Esophagus muscularis mucosa (tissue), 4 donors: Measurements from ENCODE around the gene KDM3B.

Experiments used
- EP300 ChIP-seq: sonication (generic); formaldehyde crosslinking; IDR thresholded peaks from one replicate; pipeline ENCODE4 v1.6.1; 2017; ENCODE audit warnings: antibody characterized with exemption
- POLR2A ChIP-seq: fragments of 450-650 bp; IDR thresholded peaks from one replicate; pipeline ENCODE4 v1.6.1; 2017; ENCODE audit warnings: antibody characterized with exemption, moderate library complexity, mild to moderate bottlenecking, low read depth
- TF ChIP-seq, protein P1 (sequence below), 3 experiments: fragments of 200-600 bp in 2 of 3; fragments of 450-650 bp in 1 of 3; sonication (generic) in 2 of 3; IDR thresholded peaks; one replicate each; pipeline ENCODE4 v1.5.1; 2017 to 2019; ENCODE audit warnings: antibody characterized with exemption in 3 of 3, mild to moderate bottlenecking in 2 of 3, moderate library complexity in 1 of 3

- TF ChIP-seq, protein P1, sequence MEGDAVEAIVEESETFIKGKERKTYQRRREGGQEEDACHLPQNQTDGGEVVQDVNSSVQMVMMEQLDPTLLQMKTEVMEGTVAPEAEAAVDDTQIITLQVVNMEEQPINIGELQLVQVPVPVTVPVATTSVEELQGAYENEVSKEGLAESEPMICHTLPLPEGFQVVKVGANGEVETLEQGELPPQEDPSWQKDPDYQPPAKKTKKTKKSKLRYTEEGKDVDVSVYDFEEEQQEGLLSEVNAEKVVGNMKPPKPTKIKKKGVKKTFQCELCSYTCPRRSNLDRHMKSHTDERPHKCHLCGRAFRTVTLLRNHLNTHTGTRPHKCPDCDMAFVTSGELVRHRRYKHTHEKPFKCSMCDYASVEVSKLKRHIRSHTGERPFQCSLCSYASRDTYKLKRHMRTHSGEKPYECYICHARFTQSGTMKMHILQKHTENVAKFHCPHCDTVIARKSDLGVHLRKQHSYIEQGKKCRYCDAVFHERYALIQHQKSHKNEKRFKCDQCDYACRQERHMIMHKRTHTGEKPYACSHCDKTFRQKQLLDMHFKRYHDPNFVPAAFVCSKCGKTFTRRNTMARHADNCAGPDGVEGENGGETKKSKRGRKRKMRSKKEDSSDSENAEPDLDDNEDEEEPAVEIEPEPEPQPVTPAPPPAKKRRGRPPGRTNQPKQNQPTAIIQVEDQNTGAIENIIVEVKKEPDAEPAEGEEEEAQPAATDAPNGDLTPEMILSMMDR (IDR thresholded peaks at IDR 0.05) = no peak
- no peak for TF ChIP-seq EP300
- TF ChIP-seq POLR2A = no peak
These were observed 14.3 kb downstream of the KDM3B start for GRCh38 chr5:138366632-138367382.
